HG02610 (cell line): ENCODE measurements around the gene HMX1.

Experiments
- ATAC-seq: cut with Tn5 transposase; IDR thresholded peaks from one replicate; pipeline ENCODE4 v1.9.1; 2021; ENCODE audit warnings: mild to moderate bottlenecking, moderate library complexity; ENCODE audit not compliant: unreplicated experiment

Gene HMX1

GRCh38 chr4:8910100-8910821, 38.6 kb upstream of the HMX1 start:
- ATAC-seq: no peak

- no peak for ATAC-seq
Observed at GRCh38 chr4:8909548-8909947, 37.9 kb upstream of the HMX1 start.

GRCh38 chr4:8908206-8908893, 36.7 kb upstream of the HMX1 start:
- no peak for ATAC-seq

GRCh38 chr4:8907596-8908205, 36.1 kb upstream of the HMX1 start:
- no peak for ATAC-seq

GRCh38 chr4:8906991-8907595, 35.5 kb upstream of the HMX1 start:
- ATAC-seq: no peak

GRCh38 chr4:8906668-8906970, 35.0 kb upstream of the HMX1 start:
- no peak for ATAC-seq

- no peak for ATAC-seq
Observed at GRCh38 chr4:8905773-8906667, 34.4 kb upstream of the HMX1 start.

GRCh38 chr4:8905226-8905772, 33.7 kb upstream of the HMX1 start:
- ATAC-seq: no peak

- ATAC-seq: no peak
Observed at GRCh38 chr4:8904666-8905065, 33.0 kb upstream of the HMX1 start.

GRCh38 chr4:8904041-8904501, 32.4 kb upstream of the HMX1 start:
- ATAC-seq: no peak

GRCh38 chr4:8901335-8901734, 29.7 kb upstream of the HMX1 start:
- ATAC-seq: no peak

GRCh38 chr4:8900588-8900987, 28.9 kb upstream of the HMX1 start:
- ATAC-seq: no peak

GRCh38 chr4:8898419-8898818, 26.8 kb upstream of the HMX1 start:
- ATAC-seq: no peak

- no peak for ATAC-seq
Observed at GRCh38 chr4:8897251-8898167, 25.9 kb upstream of the HMX1 start.

GRCh38 chr4:8896506-8896905, 24.9 kb upstream of the HMX1 start:
- ATAC-seq: no peak

- ATAC-seq: no peak
Observed at GRCh38 chr4:8896071-8896470, 24.4 kb upstream of the HMX1 start.

- ATAC-seq: no peak
Observed at GRCh38 chr4:8895295-8895694, 23.7 kb upstream of the HMX1 start.

GRCh38 chr4:8894424-8894816, 22.8 kb upstream of the HMX1 start:
- no peak for ATAC-seq

GRCh38 chr4:8893624-8894423, 22.2 kb upstream of the HMX1 start:
- no peak for ATAC-seq
